ENCODE results near the gene RASA1. TPM values are rescaled to one million over a fixed set of nuclear protein-coding genes. Genes with fewer than 3 reads are reported as not detected.

RASA1 gene
- total RNA-seq, 1 experiment from 2014 or later, result 29.6 TPM

- no peak overlapping the region for H2BK12ac ChIP-seq (ENCODE audit: insufficient read length, low read depth, low read length)
- Mint-ChIP-seq H3K4me3 (no peak overlapping the region), H3K9me3 (peaks cover 0 to 6% of the 10 kb centered on the region in 2 experiments; a peak in 1 of 5 replicates), H3K27ac (no peak overlapping the region), H3K27me3 (ENCODE audit: low read depth) (no peaks in the 10 kb centered on the region), H3K4me1 (peaks cover 6 to 8% of the 10 kb centered on the region in 2 experiments; a peak in 3 of 4 replicates), H3K36me3 (ENCODE audit: insufficient read depth in 1 of 3, low read depth in 3 of 3) (peaks cover 18 to 30% (median 28%) of the 10 kb centered on the region in 3 experiments)
- no peak overlapping the region for H4K5ac ChIP-seq (ENCODE audit: insufficient read length, low read depth, low read length)
- no peaks in the 10 kb centered on the region for H3K4me1 ChIP-seq (ENCODE audit: insufficient read depth, low read length)
- H2BK15ac ChIP-seq (ENCODE audit: low read depth, low read length), result no peak overlapping the region
- no peak overlapping the region for H4K8ac ChIP-seq (replicated peaks; ENCODE audit: insufficient read length, low read depth, low read length)
- H3K18ac ChIP-seq (ENCODE audit: insufficient read length, low read depth, low read length), result no peak overlapping the region
- H3K79me2 ChIP-seq (ENCODE audit: insufficient read depth, low read length), result no peaks in the 10 kb centered on the region; the same call in 1 of the 2 replicates
- H3K4ac ChIP-seq (ENCODE audit: low read depth, low read length), result no peak overlapping the region
- H4K20me1 ChIP-seq (ENCODE audit: control insufficient read depth, insufficient read depth, insufficient read length), result no peaks in the 10 kb centered on the region
- no peak overlapping the region for H2BK120ac ChIP-seq (ENCODE audit: low read depth, low read length, poor library complexity, severe bottlenecking)
- H3K9ac ChIP-seq (ENCODE audit: extremely low read depth, insufficient read length, low read length), result no peak overlapping the region
- no peak for DNase-seq
- H3K27ac ChIP-seq (ENCODE audit: insufficient read length, low read depth, low read length), result no peak overlapping the region
- H2BK5ac ChIP-seq (ENCODE audit: insufficient read length, low read length), result no peak overlapping the region
- H2AFZ ChIP-seq (ENCODE audit: low read length), result no peak overlapping the region
- no peak overlapping the region for H3K14ac ChIP-seq (ENCODE audit: insufficient read depth, low read length)
- H2BK20ac ChIP-seq (ENCODE audit: low read depth, low read length, poor library complexity, severe bottlenecking), result no peak overlapping the region
- H3K23me2 ChIP-seq (ENCODE audit: insufficient read length, low read depth, low read length, poor library complexity, severe bottlenecking), result no peaks in the 10 kb centered on the region
- no peaks in the 10 kb centered on the region for H3K27me3 ChIP-seq (ENCODE audit: insufficient read depth, low read length)
- H3K9me3 ChIP-seq (ENCODE audit: control insufficient read depth, low read depth, low read length), result no peaks in the 10 kb centered on the region
- H4K91ac ChIP-seq (ENCODE audit: insufficient read length, low read depth, low read length), result no peak overlapping the region
- H3T11ph ChIP-seq (ENCODE audit: low read length), result no peak overlapping the region
- TF ChIP-seq CTCF (conservative IDR thresholded peaks at IDR 0.05), result no peak
- H3K56ac ChIP-seq (ENCODE audit: insufficient read length, low read depth, low read length), result no peak overlapping the region
- no peaks in the 10 kb centered on the region for H3K79me1 ChIP-seq (ENCODE audit: insufficient read depth, low read depth, low read length, poor library complexity, severe bottlenecking)
- no peak overlapping the region for H3K4me2 ChIP-seq (ENCODE audit: insufficient read depth, insufficient read length, low read length)
- H3K23ac ChIP-seq (ENCODE audit: insufficient read length, low read depth, low read length), result no peak overlapping the region
- no peak overlapping the region for H2AK5ac ChIP-seq (ENCODE audit: insufficient read length, low read length)
Observed at GRCh38 chr5:87302061-87302460, 34.4 kb downstream of the RASA1 start.

Measured in H9 (cell line).